ENCODE data around the gene ANXA4. TPM values are rescaled to one million over a fixed set of nuclear protein-coding genes. Genes with fewer than 3 reads are reported as not detected.

The ANXA4 gene
- total and polyA plus RNA-seq, 4 donors, result 17.6 to 135 (median 59.4) TPM

DNA sequence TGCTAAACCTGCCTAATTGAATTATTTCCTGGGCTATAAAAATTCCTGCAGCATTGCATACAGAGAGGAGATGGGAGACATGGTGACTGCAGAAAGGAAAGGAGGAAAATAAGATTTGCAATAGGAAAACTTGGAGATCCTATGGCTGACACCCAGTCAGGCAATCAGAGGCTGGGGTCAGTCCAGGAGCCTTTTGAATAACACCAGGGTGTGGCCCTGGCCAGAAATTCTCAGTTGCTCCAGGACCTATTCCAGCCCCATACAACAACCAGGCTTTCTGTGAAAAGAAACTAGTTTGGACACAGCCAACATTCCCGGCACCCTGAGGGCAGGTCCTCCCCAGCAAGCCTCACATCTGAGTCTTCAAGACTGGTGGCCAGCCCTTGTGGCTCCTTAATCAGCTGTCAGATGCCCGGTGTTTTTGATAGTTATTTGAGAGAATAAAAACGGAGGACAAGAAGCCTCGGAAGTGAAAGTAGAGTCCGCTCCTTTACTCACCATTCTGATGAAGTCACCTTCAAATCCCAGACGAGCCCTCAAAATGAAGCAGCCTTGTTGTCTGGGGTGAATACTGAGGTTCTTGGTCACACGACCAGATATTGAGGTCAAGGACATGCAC, 56.5 kb downstream of the ANXA4 start:
- no peak overlapping the region for H3K9ac ChIP-seq (ENCODE audit: low read depth in 1 of 2, low read length in 2 of 2)
- no peak overlapping the region for H3K4me3 ChIP-seq (ENCODE audit: low read depth in 1 of 3, low read length in 3 of 3)
- no peaks in the 10 kb centered on the region for H3K27me3 ChIP-seq (ENCODE audit: control insufficient read depth in 4 of 4, insufficient read depth in 4 of 4, low read length in 3 of 4)
- H3K9me3 ChIP-seq (ENCODE audit: control insufficient read depth in 4 of 4, low read length in 3 of 4), result no peaks in the 10 kb centered on the region
- TF ChIP-seq, protein P1, sequence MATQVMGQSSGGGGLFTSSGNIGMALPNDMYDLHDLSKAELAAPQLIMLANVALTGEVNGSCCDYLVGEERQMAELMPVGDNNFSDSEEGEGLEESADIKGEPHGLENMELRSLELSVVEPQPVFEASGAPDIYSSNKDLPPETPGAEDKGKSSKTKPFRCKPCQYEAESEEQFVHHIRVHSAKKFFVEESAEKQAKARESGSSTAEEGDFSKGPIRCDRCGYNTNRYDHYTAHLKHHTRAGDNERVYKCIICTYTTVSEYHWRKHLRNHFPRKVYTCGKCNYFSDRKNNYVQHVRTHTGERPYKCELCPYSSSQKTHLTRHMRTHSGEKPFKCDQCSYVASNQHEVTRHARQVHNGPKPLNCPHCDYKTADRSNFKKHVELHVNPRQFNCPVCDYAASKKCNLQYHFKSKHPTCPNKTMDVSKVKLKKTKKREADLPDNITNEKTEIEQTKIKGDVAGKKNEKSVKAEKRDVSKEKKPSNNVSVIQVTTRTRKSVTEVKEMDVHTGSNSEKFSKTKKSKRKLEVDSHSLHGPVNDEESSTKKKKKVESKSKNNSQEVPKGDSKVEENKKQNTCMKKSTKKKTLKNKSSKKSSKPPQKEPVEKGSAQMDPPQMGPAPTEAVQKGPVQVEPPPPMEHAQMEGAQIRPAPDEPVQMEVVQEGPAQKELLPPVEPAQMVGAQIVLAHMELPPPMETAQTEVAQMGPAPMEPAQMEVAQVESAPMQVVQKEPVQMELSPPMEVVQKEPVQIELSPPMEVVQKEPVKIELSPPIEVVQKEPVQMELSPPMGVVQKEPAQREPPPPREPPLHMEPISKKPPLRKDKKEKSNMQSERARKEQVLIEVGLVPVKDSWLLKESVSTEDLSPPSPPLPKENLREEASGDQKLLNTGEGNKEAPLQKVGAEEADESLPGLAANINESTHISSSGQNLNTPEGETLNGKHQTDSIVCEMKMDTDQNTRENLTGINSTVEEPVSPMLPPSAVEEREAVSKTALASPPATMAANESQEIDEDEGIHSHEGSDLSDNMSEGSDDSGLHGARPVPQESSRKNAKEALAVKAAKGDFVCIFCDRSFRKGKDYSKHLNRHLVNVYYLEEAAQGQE (IDR thresholded peaks at IDR 0.05), result no peak
- TF ChIP-seq SP1 (IDR thresholded peaks at IDR 0.05), result no peak
- no peak for TF ChIP-seq FOXA2 (IDR thresholded peaks at IDR 0.05)
- no peak for TF ChIP-seq EGR1 (IDR thresholded peaks at IDR 0.05; ENCODE audit: low read depth in 2 of 2)
- no peak for TF ChIP-seq RXRA (IDR thresholded peaks at IDR 0.05)
- TF ChIP-seq JUND (IDR thresholded peaks at IDR 0.05), result no peak
- TF ChIP-seq, protein P2, sequence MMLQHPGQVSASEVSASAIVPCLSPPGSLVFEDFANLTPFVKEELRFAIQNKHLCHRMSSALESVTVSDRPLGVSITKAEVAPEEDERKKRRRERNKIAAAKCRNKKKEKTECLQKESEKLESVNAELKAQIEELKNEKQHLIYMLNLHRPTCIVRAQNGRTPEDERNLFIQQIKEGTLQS (IDR thresholded peaks at IDR 0.05), result no peak
- no peak for TF ChIP-seq HNF4G (IDR thresholded peaks at IDR 0.05)
- TF ChIP-seq NR2F2 (IDR thresholded peaks at IDR 0.05), result no peak
- H3K4me1 ChIP-seq (ENCODE audit: control insufficient read depth in 4 of 4, insufficient read depth in 4 of 4, low read length in 3 of 4), result peaks cover 0 to 27% (median 11%) of the 10 kb centered on the region in 4 donors
- DNase-seq (ENCODE audit: low spot score), result no peak
- H3K36me3 ChIP-seq (ENCODE audit: control insufficient read depth in 4 of 4, insufficient read depth in 3 of 4, low read depth in 1 of 4, low read length in 3 of 4), result peaks cover 0 to 4% (median 0%) of the 10 kb centered on the region in 4 donors
- 56% methylated on average over 7 of the region's 7 CpGs for WGBS
- H3K27ac ChIP-seq (ENCODE audit: low read depth in 1 of 2, low read length in 2 of 2), result peak overlapping the region in 1 of 2 donors; percentile 3

DNA sequence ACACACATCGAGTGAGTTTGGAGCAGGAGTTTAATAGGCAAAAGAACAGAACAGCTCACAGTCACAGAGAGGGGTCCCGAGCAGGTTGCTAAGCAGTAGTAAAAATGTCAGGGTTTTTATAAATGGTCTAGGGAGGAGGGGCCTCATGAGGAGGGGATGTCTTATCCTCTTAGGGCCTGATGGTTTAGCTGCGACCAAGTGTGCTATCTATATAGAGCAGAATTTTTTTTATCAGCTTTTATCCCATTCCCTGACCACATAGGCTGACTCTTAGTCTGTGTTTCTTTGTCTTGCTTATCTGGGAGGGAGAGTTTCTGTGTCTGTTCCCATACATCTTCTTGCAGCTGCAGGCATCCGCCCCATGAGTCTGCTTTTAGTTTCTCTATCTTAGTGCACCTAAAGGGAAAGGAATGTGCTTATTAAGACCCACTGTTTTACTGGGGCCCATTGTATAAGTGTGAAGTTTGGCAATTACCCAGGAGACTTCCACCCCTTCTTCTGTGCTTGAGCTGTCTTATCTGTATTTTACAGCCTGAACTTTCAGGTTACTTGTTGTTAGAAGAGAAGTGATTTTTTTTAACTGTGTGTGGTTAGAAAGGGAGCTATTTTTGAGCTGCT, 57.1 kb downstream of the ANXA4 start:
- TF ChIP-seq NR2F2 (IDR thresholded peaks at IDR 0.05) (no peak), SP1 (IDR thresholded peaks at IDR 0.05) (no peak), FOXA2 (IDR thresholded peaks at IDR 0.05) (no peak), HNF4A (conservative IDR thresholded peaks at IDR 0.05) (no peak), EGR1 (IDR thresholded peaks at IDR 0.05; ENCODE audit: low read depth in 2 of 2) (no peak), TAF1 (conservative IDR thresholded peaks at IDR 0.05) (no peak), YY1 (IDR thresholded peaks at IDR 0.05) (no peak), HNF4G (IDR thresholded peaks at IDR 0.05) (no peak), RXRA (IDR thresholded peaks at IDR 0.05) (no peak)
- TF ChIP-seq, protein P3, sequence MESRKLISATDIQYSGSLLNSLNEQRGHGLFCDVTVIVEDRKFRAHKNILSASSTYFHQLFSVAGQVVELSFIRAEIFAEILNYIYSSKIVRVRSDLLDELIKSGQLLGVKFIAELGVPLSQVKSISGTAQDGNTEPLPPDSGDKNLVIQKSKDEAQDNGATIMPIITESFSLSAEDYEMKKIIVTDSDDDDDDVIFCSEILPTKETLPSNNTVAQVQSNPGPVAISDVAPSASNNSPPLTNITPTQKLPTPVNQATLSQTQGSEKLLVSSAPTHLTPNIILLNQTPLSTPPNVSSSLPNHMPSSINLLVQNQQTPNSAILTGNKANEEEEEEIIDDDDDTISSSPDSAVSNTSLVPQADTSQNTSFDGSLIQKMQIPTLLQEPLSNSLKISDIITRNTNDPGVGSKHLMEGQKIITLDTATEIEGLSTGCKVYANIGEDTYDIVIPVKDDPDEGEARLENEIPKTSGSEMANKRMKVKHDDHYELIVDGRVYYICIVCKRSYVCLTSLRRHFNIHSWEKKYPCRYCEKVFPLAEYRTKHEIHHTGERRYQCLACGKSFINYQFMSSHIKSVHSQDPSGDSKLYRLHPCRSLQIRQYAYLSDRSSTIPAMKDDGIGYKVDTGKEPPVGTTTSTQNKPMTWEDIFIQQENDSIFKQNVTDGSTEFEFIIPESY (IDR thresholded peaks at IDR 0.05), result no peak
- TF ChIP-seq, protein P1 (IDR thresholded peaks at IDR 0.05), result no peak
- WGBS, result 55% methylated on average over 4 of the region's 4 CpGs
- Histone ChIP-seq H3K9ac (ENCODE audit: low read depth in 1 of 2, low read length in 2 of 2) (no peak overlapping the region), H3K27ac (ENCODE audit: low read depth in 1 of 2, low read length in 2 of 2) (peak overlapping the region in 1 of 2 donors; percentile 3), H3K9me3 (ENCODE audit: control insufficient read depth in 4 of 4, low read length in 3 of 4) (no peaks in the 10 kb centered on the region), H3K4me3 (ENCODE audit: low read depth in 1 of 3, low read length in 3 of 3) (no peak overlapping the region), H3K36me3 (ENCODE audit: control insufficient read depth in 4 of 4, insufficient read depth in 3 of 4, low read depth in 1 of 4, low read length in 3 of 4) (peaks cover 0 to 4% (median 0%) of the 10 kb centered on the region in 4 donors), H3K4me1 (ENCODE audit: control insufficient read depth in 4 of 4, insufficient read depth in 4 of 4, low read length in 3 of 4) (peaks cover 0 to 27% (median 11%) of the 10 kb centered on the region in 4 donors), H3K27me3 (ENCODE audit: control insufficient read depth in 4 of 4, insufficient read depth in 4 of 4, low read length in 3 of 4) (no peaks in the 10 kb centered on the region)
- no peak for DNase-seq (ENCODE audit: low spot score)

Data from liver (tissue), 9 donors.